ENCODE results near the gene TBC1D4. TPM values are rescaled to one million over a fixed set of nuclear protein-coding genes. Genes with fewer than 3 reads are reported as not detected.

The TBC1D4 gene
- total RNA-seq, 4 donors from 2014 or later = 14.2 to 32.0 (median 20.6) TPM

- WGBS = 66% methylated on average over 2 of the region's 2 CpGs
- DNase-seq (ENCODE audit: extremely low spot score) = no peak
These were observed 7.0 kb downstream of the TBC1D4 start for GRCh38 chr13:75474956-75475355.

GRCh38 chr13:75473468-75473867 lies 8.5 kb downstream of the TBC1D4 start:
- WGBS = 22% methylated on average over 1 of the region's 1 CpG
- DNase-seq (ENCODE audit: extremely low spot score) = no peak
- Histone ChIP-seq H3K4me1 (peaks cover 13 to 20% (median 17%) of the 10 kb centered on the region in 4 donors), H3K4me3 (no peak overlapping the region), H3K36me3 (no peaks in the 10 kb centered on the region), H3K27me3 (no peaks in the 10 kb centered on the region), H3K9me3 (no peaks in the 10 kb centered on the region), H3K27ac (replicated peaks in 1 of 4) (peak overlapping the region in 1 of 4 donors; percentile 32)
- no peak for TF ChIP-seq EP300 (IDR thresholded peaks at IDR 0.05)
- no peak for TF ChIP-seq POLR2A (IDR thresholded peaks at IDR 0.05; ENCODE audit: low read depth)
- no peak for TF ChIP-seq POLR2AphosphoS5 (IDR thresholded peaks at IDR 0.05)
- TF ChIP-seq CTCF (IDR thresholded peaks at IDR 0.05) = no peak
- intact Hi-C loops (cut with DNase I) = no loop called here

More at GRCh38 chr13:75474956-75475355, 7.0 kb downstream of the TBC1D4 start:
- Histone ChIP-seq H3K4me3 (no peak overlapping the region), H3K27ac (replicated peaks in 1 of 4) (no peak overlapping the region), H3K4me1 (peaks cover 13 to 35% (median 25%) of the 10 kb centered on the region in 4 donors), H3K36me3 (no peaks in the 10 kb centered on the region), H3K27me3 (no peaks in the 10 kb centered on the region), H3K9me3 (no peaks in the 10 kb centered on the region)
- TF ChIP-seq POLR2A (IDR thresholded peaks at IDR 0.05; ENCODE audit: low read depth) (no peak), CTCF (IDR thresholded peaks at IDR 0.05) (no peak), POLR2AphosphoS5 (IDR thresholded peaks at IDR 0.05) (no peak), EP300 (IDR thresholded peaks at IDR 0.05) (no peak)
- intact Hi-C loops (cut with DNase I) = loop anchor here (5.0 kb wide), 1 partner anchor 38 kb away; no protein-coding TSS in a partner anchor

- Histone ChIP-seq H3K4me1 (peaks cover 14 to 24% (median 15%) of the 10 kb centered on the region in 4 donors), H3K27me3 (no peaks in the 10 kb centered on the region), H3K27ac (replicated peaks in 1 of 4) (no peak overlapping the region), H3K36me3 (no peaks in the 10 kb centered on the region), H3K9me3 (no peaks in the 10 kb centered on the region), H3K4me3 (no peak overlapping the region)
- no peak for TF ChIP-seq POLR2AphosphoS5 (IDR thresholded peaks at IDR 0.05)
- TF ChIP-seq EP300 (IDR thresholded peaks at IDR 0.05) = no peak
- no peak for TF ChIP-seq CTCF (IDR thresholded peaks at IDR 0.05)
- no peak for TF ChIP-seq POLR2A (IDR thresholded peaks at IDR 0.05; ENCODE audit: low read depth)
- intact Hi-C loops (cut with DNase I) = no loop called here
- WGBS = 98% methylated on average over 4 of the region's 4 CpGs
- no peak for DNase-seq (ENCODE audit: extremely low spot score)
These were observed 11.3 kb downstream of the TBC1D4 start for GRCh38 chr13:75470676-75471075.

GRCh38 chr13:75469047-75469446 lies 12.9 kb downstream of the TBC1D4 start:
- H3K27me3 ChIP-seq = no peaks in the 10 kb centered on the region
- no peak overlapping the region for H3K27ac ChIP-seq (replicated peaks in 1 of 4)
- WGBS = 90% methylated on average over 7 of the region's 7 CpGs
- intact Hi-C loops (cut with DNase I) = no loop called here
- peaks cover 14 to 28% (median 15%) of the 10 kb centered on the region in 4 donors for H3K4me1 ChIP-seq
- TF ChIP-seq CTCF (IDR thresholded peaks at IDR 0.05) (no peak), EP300 (IDR thresholded peaks at IDR 0.05) (no peak), POLR2AphosphoS5 (IDR thresholded peaks at IDR 0.05) (no peak), POLR2A (IDR thresholded peaks at IDR 0.05; ENCODE audit: low read depth) (no peak)
- no peaks in the 10 kb centered on the region for H3K36me3 ChIP-seq
- H3K4me3 ChIP-seq = no peak overlapping the region
- no peaks in the 10 kb centered on the region for H3K9me3 ChIP-seq
- DNase-seq (ENCODE audit: extremely low spot score) = no peak

- intact Hi-C loops (cut with DNase I) = no loop called here
- TF ChIP-seq POLR2AphosphoS5 (IDR thresholded peaks at IDR 0.05) (no peak), EP300 (IDR thresholded peaks at IDR 0.05) (no peak), POLR2A (IDR thresholded peaks at IDR 0.05; ENCODE audit: low read depth) (no peak), CTCF (IDR thresholded peaks at IDR 0.05) (no peak)
- DNase-seq (ENCODE audit: extremely low spot score) = no peak
- H3K4me1 ChIP-seq = peaks cover 9 to 28% (median 11%) of the 10 kb centered on the region in 4 donors
- H3K27me3 ChIP-seq = no peaks in the 10 kb centered on the region
- no peaks in the 10 kb centered on the region for H3K9me3 ChIP-seq
- no peaks in the 10 kb centered on the region for H3K36me3 ChIP-seq
- 83% methylated on average over 5 of the region's 5 CpGs for WGBS
- H3K27ac ChIP-seq (replicated peaks in 1 of 4) = no peak overlapping the region
- no peak overlapping the region for H3K4me3 ChIP-seq
These were observed 13.4 kb downstream of the TBC1D4 start for GRCh38 chr13:75468602-75469001.

Measured in esophagus muscularis mucosa (tissue), 4 donors.